Stromal cell of bone marrow (primary cell): Measurements from ENCODE around the gene IRF4.

Experiments used
- DNase-seq: peaks from one replicate; pipeline ENCODE4 v3.0.0-alpha.2; 2012; ENCODE audit warnings: low read depth

The IRF4 gene

DNA sequence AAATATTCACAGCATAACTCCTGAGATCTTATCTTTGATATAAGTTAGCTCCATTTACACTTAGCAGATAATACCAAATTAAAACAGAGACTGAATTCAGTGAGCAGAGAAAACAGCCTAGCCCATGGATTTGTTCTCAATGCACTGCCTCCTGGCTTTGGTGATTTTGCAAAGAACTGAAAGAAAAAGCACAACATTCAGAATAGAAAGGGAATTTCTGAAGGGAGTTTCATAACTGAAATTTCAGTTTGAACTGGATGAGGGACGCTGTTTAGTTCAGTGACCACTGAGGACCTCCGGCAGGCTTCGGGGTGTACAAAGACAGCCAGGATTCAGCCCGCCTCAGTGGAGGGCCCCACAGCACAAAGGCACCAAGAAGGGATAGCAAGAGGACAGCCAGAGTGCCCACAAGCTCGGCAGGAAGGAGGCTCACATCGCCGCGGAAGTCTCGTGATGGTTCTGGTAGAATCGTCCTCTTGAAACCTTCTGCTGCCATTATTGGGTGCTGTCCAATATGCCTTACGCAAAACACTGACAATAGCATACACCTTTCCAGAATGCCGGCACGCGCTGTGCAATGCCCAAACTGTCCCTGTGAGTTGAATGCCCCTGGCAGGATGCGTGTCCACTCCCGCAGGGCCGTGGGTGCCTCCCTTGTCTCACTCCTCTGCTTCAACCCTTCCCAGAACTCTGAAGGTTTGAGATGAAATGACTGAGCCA, 9.7 kb upstream of the IRF4 start:
- DNase-seq: no peak

- no peak for DNase-seq
Measured at GRCh38 chr6:382883-383810, 8.4 kb upstream of the IRF4 start.

- DNase-seq: no peak
Measured at GRCh38 chr6:383856-384255, 7.7 kb upstream of the IRF4 start.

DNA sequence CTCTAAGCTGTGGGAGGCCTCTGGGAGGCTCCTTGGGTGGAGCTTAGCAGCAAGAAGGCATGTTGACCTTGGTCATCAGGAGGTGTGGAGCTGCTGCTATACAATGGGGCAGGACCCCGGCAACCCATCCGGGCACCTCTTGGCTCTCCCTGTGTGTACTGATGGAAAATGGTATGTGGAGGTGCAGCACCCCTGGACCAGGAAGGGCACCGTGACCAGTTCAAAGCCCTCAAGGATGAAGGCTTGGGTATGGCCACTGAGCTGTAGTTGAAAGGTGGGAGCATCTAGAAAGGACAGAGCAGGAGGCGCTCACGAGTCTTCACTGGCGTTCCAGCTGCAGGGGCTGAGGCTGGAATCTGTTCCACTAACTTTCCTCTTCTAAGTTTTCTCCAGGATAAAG, 6.7 kb upstream of the IRF4 start:
- DNase-seq: no peak

DNA sequence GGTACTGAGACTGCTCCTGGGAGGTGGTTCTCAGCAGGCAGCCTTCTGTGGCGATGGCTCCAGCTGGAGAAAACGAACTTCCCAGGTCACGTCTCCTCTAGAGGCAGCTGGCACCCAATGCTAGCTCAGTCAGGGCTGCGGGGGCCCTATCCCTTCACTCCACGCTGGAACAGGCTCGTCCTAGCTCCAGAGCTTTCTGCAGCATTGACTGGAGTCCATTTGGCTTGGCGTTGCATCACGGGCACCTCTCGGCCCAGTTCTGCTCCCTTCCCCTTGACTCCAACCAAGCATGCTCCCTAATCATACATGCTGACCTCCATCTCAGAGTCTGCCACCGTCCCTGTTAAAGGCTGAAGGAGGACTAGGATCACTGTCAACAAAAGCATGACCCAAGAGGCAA, 5.9 kb upstream of the IRF4 start:
- no peak for DNase-seq

DNA sequence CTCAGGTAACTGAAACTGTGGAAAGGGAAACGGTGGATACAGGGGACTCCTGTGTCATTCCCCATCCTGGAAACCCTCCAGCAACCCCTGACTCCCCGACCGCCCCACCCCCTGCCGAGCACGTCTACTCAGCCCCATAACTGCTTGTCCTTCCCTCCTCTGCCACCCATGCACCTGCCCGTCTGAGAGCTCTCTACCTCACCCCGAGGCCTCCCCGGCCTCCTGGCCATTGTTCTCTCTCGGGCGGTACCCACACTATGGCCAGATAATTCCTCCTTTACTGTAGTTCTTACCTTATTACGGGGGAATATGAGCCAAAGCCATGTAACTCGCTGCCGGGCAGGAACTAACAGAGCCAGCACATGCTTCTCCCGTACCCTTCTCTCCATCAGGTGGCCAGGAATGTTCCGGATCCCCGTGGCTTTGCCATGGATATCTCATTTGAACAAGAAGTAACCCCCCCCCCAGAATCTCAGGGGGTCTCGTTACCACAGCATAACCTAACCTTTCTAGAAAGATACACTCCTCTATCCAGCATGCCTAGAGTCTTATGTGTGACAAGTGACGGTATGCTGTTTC, 4.8 kb upstream of the IRF4 start:
- DNase-seq: no peak

- DNase-seq: peak; percentile 18
Measured at GRCh38 chr6:387293-387741, 4.2 kb upstream of the IRF4 start.

DNA sequence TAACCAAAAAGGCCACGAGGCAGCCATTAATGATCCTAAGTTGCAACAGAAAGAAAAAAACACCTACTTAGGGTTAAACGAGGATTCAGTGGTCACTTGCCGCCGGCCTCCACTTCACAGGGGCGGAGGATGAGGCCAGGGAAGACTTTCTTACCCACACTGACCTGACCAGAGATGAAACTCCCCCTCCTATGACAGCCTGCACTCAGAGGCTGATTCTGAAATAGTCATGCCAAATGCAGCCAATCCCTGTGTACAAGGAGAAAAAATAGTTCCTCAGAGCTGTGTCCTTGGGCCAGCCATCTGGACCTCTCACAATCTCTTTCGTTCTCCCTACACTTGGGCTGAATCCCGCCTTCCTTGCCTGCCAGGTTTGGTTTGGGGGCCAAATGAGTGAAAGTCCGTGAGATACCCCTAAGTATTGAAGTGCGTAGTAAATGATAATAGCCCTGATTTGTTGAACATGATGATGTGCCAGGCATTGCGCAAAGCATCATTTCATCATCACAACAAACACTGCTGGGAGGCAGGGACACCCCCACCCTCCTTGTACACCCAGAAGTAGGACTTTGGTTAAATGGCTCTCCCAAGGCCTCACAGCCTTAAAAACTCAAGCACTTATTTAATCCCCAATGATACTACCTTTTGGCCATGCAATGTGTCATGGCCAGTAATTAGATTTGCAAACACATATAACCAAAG, 3.2 kb upstream of the IRF4 start:
- no peak for DNase-seq

- no peak for DNase-seq
Measured at GRCh38 chr6:389143-389542, 2.4 kb upstream of the IRF4 start.

GRCh38 chr6:389622-390021, 1.9 kb upstream of the IRF4 start:
- DNase-seq: no peak

- DNase-seq: no peak
Measured at GRCh38 chr6:390914-391558, 516 bp upstream of the IRF4 start.

DNA sequence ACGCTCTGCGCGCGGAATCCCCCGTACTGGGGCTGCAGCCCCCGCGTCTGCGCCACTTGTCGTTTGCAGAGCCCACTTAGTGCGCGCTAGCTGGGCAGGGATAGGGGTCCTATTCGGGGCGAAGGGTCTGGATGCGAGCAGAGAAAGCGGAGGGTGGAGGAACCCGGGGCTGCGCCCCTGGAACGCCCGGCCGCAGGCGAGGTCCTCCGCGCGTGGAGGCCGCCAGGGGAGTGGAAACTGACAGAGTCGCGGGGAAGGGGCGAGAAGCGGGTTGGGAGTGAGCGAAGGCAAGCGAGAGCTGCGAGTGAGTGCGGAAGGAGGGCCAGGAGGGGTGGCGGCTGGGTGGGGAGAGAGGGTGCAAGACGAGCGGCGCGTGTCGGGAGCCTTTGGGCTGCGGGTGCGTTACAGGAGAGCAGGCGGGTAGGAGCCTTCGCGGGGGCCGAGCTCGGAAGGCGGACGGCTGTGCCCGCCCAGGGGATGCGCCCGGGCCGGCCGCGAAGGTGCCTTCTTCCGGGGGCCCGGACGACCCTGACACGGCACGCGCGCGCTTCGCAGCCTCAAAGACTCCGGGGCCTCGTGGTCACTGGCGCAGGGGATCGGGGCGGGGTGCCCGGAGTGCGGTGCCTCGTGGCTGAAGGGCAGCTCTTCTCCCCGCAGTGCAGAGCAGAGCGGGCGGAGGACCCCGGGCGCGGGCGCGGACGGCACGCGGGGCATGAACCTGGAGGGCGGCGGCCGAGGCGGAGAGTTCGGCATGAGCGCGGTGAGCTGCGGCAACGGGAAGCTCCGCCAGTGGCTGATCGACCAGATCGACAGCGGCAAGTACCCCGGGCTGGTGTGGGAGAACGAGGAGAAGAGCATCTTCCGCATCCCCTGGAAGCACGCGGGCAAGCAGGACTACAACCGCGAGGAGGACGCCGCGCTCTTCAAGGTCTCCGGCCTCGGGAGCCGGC, 1.2 kb downstream of the IRF4 start:
- no peak for DNase-seq

- no peak for DNase-seq
Measured at GRCh38 chr6:393391-394221, 2.1 kb downstream of the IRF4 start.

- DNase-seq: no peak
Measured at GRCh38 chr6:394641-395289, 3.2 kb downstream of the IRF4 start.

GRCh38 chr6:395432-396125, 4.0 kb downstream of the IRF4 start:
- no peak for DNase-seq

GRCh38 chr6:396126-396520, 4.6 kb downstream of the IRF4 start:
- no peak for DNase-seq

DNA sequence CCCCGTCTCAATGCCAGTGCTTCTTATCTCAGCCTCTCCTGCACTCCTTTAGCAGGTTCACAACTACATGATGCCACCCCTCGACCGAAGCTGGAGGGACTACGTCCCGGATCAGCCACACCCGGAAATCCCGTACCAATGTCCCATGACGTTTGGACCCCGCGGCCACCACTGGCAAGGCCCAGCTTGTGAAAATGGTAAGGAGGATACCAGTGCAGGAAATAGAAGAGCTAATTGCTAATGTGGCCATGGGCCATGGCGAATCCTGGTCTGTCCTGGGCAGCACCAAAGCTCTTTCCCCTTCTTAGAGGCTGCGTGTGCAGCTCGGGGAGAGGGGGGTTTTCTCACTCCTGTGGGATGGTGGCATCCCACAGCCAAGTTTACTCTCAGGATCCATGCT, 5.5 kb downstream of the IRF4 start:
- no peak for DNase-seq

DNA sequence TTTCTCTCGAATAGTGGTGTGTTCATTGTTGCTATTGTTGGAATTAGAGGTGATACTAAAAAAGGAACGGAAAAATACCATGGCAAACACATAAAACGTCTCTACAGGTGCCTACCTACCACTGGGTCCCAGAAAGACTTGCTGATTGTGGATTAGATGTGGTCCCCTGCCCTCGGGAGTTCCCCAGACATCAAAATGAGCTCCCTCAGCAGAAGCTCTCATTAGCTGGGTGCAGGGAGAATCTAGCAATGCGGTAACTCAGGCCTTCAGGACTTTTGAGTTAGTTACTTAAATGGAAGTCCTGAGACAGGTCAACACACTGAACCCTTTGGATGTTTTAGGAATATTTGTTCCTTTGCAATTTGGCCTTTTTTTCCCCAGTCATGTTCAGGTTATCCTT, 6.1 kb downstream of the IRF4 start:
- no peak for DNase-seq

DNA sequence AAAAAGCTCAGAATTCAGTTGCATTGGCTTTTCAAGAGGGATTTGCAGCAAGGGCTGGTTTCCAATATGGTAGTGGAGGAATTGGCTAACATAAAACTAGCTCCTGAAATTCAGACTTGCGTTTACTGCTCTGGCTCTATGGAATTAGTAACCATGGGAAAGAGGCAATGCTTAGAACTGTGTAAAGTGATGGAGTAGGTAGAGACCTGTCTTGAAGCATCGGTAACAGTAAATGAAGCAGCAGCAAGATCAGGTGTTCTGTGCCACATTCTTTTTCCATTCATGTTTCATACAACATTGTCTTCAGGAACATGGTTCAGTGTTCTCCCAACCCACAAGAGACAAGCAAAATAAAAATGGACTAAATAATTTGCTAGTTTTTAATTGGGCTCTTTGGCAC, 6.5 kb downstream of the IRF4 start:
- DNase-seq: no peak
